Measurements from ENCODE around the gene NOS2. TPM values are rescaled to one million over a fixed set of nuclear protein-coding genes. Genes with fewer than 3 reads are reported as not detected.

Gene NOS2
- total RNA-seq, 1 experiment from 2014 or later = 1.4 TPM

DNA sequence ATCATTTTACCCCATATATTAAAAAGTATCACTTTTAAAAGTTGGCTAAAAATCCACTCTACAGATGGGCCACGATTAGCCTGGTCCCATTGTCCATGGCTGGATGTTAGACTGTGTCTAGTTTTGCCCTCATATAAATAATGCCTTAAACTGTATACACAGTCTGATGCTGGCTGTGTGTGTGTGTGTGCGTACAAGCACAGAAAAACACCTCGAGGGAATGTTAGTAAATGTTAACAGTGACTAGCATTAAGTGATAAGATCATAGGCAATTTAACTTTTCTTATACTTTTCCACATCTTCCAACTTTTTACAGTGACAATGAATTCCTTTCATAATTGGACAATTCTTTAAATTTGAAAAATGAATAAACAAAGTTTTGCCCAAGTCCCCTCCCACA, 8.2 kb downstream of the NOS2 start:
- Mint-ChIP-seq H3K36me3 (no peaks in the 10 kb centered on the region), H3K9me3 (no peaks in the 10 kb centered on the region), H3K4me3 (no peak overlapping the region), H3K4me1 (peaks cover 7% of the 10 kb centered on the region), H3K27me3 (ENCODE audit: low read depth) (peaks cover 32% of the 10 kb centered on the region), H3K27ac (no peak overlapping the region)
- POLR2A ChIA-PET = no interaction called here
- ATAC-seq = no peak
- CTCF ChIA-PET = interaction anchor here (1.4 to 2.9 kb wide), 3 partner anchors 14 to 138 kb away, joined by 3 to 30 read pairs (median 11); no protein-coding TSS in a partner anchor
- no peak for DNase-seq (ENCODE audit: low spot score)
- TF ChIP-seq CREM (CRISPR knock-in tag; IDR thresholded peaks at IDR 0.05) (no peak), GTF2I (CRISPR knock-in tag; conservative IDR thresholded peaks at IDR 0.05) (no peak), SMAD4 (CRISPR knock-in tag; IDR thresholded peaks at IDR 0.05) (no peak), JUN (CRISPR knock-in tag; IDR thresholded peaks at IDR 0.05) (no peak), FOXJ3 (CRISPR knock-in tag; IDR thresholded peaks at IDR 0.05; ENCODE audit: borderline replicate concordance) (no peak), SP1 (CRISPR knock-in tag; conservative IDR thresholded peaks at IDR 0.05) (no peak), JAZF1 (CRISPR knock-in tag; IDR thresholded peaks at IDR 0.05) (no peak), TEAD4 (CRISPR knock-in tag; IDR thresholded peaks at IDR 0.05) (no peak), ZNF263 (CRISPR knock-in tag; IDR thresholded peaks at IDR 0.05; ENCODE audit: low read depth) (no peak), HMGA2 (CRISPR knock-in tag; IDR thresholded peaks at IDR 0.05) (no peak), IRF2 (CRISPR knock-in tag; IDR thresholded peaks at IDR 0.05; ENCODE audit: borderline replicate concordance, low read depth) (no peak), FOXK1 (CRISPR knock-in tag; IDR thresholded peaks at IDR 0.05) (no peak)
- TF ChIP-seq, protein P1, sequence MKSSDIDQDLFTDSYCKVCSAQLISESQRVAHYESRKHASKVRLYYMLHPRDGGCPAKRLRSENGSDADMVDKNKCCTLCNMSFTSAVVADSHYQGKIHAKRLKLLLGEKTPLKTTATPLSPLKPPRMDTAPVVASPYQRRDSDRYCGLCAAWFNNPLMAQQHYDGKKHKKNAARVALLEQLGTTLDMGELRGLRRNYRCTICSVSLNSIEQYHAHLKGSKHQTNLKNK (CRISPR knock-in tag; IDR thresholded peaks at IDR 0.05) = no peak
- TF ChIP-seq, protein P2, sequence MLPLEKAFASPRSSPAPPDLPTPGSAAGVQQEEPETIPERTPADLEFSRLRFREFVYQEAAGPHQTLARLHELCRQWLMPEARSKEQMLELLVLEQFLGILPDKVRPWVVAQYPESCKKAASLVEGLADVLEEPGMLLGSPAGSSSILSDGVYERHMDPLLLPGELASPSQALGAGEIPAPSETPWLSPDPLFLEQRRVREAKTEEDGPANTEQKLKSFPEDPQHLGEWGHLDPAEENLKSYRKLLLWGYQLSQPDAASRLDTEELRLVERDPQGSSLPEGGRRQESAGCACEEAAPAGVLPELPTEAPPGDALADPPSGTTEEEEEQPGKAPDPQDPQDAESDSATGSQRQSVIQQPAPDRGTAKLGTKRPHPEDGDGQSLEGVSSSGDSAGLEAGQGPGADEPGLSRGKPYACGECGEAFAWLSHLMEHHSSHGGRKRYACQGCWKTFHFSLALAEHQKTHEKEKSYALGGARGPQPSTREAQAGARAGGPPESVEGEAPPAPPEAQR (CRISPR knock-in tag; IDR thresholded peaks at IDR 0.05) = no peak
- TF ChIP-seq, protein P3, sequence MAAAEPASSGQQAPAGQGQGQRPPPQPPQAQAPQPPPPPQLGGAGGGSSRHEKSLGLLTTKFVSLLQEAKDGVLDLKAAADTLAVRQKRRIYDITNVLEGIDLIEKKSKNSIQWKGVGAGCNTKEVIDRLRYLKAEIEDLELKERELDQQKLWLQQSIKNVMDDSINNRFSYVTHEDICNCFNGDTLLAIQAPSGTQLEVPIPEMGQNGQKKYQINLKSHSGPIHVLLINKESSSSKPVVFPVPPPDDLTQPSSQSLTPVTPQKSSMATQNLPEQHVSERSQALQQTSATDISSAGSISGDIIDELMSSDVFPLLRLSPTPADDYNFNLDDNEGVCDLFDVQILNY (CRISPR knock-in tag; IDR thresholded peaks at IDR 0.05) = no peak
- TF ChIP-seq, protein P4, sequence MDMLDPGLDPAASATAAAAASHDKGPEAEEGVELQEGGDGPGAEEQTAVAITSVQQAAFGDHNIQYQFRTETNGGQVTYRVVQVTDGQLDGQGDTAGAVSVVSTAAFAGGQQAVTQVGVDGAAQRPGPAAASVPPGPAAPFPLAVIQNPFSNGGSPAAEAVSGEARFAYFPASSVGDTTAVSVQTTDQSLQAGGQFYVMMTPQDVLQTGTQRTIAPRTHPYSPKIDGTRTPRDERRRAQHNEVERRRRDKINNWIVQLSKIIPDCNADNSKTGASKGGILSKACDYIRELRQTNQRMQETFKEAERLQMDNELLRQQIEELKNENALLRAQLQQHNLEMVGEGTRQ (CRISPR knock-in tag; IDR thresholded peaks at IDR 0.05) = no peak
- TF ChIP-seq, protein P5, sequence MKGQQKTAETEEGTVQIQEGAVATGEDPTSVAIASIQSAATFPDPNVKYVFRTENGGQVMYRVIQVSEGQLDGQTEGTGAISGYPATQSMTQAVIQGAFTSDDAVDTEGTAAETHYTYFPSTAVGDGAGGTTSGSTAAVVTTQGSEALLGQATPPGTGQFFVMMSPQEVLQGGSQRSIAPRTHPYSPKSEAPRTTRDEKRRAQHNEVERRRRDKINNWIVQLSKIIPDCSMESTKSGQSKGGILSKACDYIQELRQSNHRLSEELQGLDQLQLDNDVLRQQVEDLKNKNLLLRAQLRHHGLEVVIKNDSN (CRISPR knock-in tag; IDR thresholded peaks at IDR 0.05) = no peak
- TF ChIP-seq, protein P6, sequence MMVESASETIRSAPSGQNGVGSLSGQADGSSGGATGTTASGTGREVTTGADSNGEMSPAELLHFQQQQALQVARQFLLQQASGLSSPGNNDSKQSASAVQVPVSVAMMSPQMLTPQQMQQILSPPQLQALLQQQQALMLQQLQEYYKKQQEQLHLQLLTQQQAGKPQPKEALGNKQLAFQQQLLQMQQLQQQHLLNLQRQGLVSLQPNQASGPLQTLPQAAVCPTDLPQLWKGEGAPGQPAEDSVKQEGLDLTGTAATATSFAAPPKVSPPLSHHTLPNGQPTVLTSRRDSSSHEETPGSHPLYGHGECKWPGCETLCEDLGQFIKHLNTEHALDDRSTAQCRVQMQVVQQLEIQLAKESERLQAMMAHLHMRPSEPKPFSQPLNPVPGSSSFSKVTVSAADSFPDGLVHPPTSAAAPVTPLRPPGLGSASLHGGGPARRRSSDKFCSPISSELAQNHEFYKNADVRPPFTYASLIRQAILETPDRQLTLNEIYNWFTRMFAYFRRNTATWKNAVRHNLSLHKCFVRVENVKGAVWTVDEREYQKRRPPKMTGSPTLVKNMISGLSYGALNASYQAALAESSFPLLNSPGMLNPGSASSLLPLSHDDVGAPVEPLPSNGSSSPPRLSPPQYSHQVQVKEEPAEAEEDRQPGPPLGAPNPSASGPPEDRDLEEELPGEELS (CRISPR knock-in tag; IDR thresholded peaks at IDR 0.05) = no peak
- TF ChIP-seq, protein P7, sequence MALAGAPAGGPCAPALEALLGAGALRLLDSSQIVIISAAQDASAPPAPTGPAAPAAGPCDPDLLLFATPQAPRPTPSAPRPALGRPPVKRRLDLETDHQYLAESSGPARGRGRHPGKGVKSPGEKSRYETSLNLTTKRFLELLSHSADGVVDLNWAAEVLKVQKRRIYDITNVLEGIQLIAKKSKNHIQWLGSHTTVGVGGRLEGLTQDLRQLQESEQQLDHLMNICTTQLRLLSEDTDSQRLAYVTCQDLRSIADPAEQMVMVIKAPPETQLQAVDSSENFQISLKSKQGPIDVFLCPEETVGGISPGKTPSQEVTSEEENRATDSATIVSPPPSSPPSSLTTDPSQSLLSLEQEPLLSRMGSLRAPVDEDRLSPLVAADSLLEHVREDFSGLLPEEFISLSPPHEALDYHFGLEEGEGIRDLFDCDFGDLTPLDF (CRISPR knock-in tag; IDR thresholded peaks at IDR 0.05) = no peak

DNA sequence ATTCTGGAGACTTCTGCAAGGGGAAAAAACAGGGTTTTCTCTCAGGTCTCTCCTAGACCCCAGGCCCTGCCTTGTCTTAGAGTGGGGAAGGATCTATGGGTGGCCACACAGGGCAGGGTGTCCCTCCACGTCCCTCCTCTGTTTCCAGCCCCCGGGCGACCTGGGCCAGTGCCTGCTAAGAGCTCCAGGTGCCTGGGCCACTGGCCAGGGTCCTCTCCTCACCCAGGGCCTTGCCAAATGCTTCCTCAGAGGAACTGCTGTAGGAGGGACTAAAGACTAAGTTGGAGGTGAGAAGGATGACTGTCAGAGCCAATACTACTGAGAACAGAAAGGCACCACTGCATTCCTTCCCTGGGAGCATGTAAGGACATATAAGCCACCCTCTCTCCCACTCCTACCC, 11.4 kb downstream of the NOS2 start:
- H3K4me3 Mint-ChIP-seq = no peak overlapping the region
- H3K4me1 Mint-ChIP-seq = peaks cover 7% of the 10 kb centered on the region
- H3K27ac Mint-ChIP-seq = no peak overlapping the region
- DNase-seq (ENCODE audit: low spot score) = no peak
- POLR2A ChIA-PET = no interaction called here
- peaks cover 16% of the 10 kb centered on the region for H3K27me3 Mint-ChIP-seq (ENCODE audit: low read depth)
- H3K36me3 Mint-ChIP-seq = no peaks in the 10 kb centered on the region
- H3K9me3 Mint-ChIP-seq = no peaks in the 10 kb centered on the region
- no peak for ATAC-seq
- CTCF ChIA-PET = interaction anchor here (1.3 to 2.0 kb wide), 2 partner anchors 16 to 105 kb away, joined by 4 to 8 read pairs; no protein-coding TSS in a partner anchor
- TF ChIP-seq NR2C2 (CRISPR knock-in tag; IDR thresholded peaks at IDR 0.05) (no peak), ZNF232 (CRISPR knock-in tag; IDR thresholded peaks at IDR 0.05) (no peak), SOX15 (CRISPR knock-in tag; IDR thresholded peaks at IDR 0.05) (no peak)
- TF ChIP-seq, protein P8, sequence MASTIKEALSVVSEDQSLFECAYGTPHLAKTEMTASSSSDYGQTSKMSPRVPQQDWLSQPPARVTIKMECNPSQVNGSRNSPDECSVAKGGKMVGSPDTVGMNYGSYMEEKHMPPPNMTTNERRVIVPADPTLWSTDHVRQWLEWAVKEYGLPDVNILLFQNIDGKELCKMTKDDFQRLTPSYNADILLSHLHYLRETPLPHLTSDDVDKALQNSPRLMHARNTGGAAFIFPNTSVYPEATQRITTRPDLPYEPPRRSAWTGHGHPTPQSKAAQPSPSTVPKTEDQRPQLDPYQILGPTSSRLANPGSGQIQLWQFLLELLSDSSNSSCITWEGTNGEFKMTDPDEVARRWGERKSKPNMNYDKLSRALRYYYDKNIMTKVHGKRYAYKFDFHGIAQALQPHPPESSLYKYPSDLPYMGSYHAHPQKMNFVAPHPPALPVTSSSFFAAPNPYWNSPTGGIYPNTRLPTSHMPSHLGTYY (CRISPR knock-in tag; IDR thresholded peaks at IDR 0.05) = no peak
- TF ChIP-seq, protein P9, sequence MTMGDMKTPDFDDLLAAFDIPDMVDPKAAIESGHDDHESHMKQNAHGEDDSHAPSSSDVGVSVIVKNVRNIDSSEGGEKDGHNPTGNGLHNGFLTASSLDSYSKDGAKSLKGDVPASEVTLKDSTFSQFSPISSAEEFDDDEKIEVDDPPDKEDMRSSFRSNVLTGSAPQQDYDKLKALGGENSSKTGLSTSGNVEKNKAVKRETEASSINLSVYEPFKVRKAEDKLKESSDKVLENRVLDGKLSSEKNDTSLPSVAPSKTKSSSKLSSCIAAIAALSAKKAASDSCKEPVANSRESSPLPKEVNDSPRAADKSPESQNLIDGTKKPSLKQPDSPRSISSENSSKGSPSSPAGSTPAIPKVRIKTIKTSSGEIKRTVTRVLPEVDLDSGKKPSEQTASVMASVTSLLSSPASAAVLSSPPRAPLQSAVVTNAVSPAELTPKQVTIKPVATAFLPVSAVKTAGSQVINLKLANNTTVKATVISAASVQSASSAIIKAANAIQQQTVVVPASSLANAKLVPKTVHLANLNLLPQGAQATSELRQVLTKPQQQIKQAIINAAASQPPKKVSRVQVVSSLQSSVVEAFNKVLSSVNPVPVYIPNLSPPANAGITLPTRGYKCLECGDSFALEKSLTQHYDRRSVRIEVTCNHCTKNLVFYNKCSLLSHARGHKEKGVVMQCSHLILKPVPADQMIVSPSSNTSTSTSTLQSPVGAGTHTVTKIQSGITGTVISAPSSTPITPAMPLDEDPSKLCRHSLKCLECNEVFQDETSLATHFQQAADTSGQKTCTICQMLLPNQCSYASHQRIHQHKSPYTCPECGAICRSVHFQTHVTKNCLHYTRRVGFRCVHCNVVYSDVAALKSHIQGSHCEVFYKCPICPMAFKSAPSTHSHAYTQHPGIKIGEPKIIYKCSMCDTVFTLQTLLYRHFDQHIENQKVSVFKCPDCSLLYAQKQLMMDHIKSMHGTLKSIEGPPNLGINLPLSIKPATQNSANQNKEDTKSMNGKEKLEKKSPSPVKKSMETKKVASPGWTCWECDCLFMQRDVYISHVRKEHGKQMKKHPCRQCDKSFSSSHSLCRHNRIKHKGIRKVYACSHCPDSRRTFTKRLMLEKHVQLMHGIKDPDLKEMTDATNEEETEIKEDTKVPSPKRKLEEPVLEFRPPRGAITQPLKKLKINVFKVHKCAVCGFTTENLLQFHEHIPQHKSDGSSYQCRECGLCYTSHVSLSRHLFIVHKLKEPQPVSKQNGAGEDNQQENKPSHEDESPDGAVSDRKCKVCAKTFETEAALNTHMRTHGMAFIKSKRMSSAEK (CRISPR knock-in tag; IDR thresholded peaks at IDR 0.05; ENCODE audit: borderline replicate concordance) = no peak

Measured in WTC11 (cell line).